ENCODE results near the gene KCTD21.

The KCTD21 gene

GRCh38 chr11:78161962-78162371 lies 26.5 kb downstream of the KCTD21 start:
- Histone ChIP-seq H3F3A (ENCODE audit: insufficient read depth, low read length) (no peaks in the 10 kb centered on the region), H2AFZ (ENCODE audit: low read length) (no peak overlapping the region), H3K4me3 (ENCODE audit: low read depth, low read length, poor library complexity, severe bottlenecking) (no peak overlapping the region), H3K9me2 (ENCODE audit: low read depth, low read length) (no peaks in the 10 kb centered on the region), H3K79me2 (ENCODE audit: insufficient read depth, low read length) (no peaks in the 10 kb centered on the region), H3K27me3 (ENCODE audit: insufficient read depth, low read length) (no peaks in the 10 kb centered on the region), H3K9ac (ENCODE audit: low read length) (no peak overlapping the region), H3K9me3 (ENCODE audit: low read length) (no peaks in the 10 kb centered on the region), H3K36me3 (ENCODE audit: insufficient read depth, low read length) (no peaks in the 10 kb centered on the region), H4K20me1 (ENCODE audit: insufficient read depth, low read length) (no peaks in the 10 kb centered on the region), H3K4me2 (ENCODE audit: low read length) (no peak overlapping the region), H3K4me1 (ENCODE audit: insufficient read depth, low read length, severe bottlenecking) (no peaks in the 10 kb centered on the region), H3K27ac (ENCODE audit: low read depth, low read length, poor library complexity, severe bottlenecking) (no peak overlapping the region)
- TF ChIP-seq EZH2 (IDR thresholded peaks at IDR 0.05; ENCODE audit: borderline replicate concordance, low read length) (no peak), CTCF (IDR thresholded peaks at IDR 0.05; ENCODE audit: low read length) (no peak)

DNA sequence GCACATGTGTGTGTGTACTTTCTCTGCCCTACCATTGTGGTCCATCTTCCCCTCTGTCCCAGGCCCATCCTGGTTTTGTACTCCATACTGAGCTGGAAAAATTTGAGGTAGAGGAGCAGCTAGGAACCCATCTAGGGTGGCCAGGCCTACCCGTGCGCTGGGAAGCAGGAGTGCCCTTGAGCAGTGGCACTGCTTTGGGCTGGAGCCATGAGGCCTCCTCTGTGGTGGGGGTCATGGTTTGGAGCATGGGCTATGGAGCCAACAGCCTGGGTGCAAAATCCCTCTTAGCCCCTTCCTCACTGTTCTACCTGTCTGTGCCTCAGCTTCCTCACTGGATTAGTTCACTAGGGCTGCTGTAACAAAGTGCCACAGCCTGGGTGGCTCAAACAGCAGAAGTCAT lies 27.1 kb downstream of the KCTD21 start:
- no peak overlapping the region for H2AFZ ChIP-seq (ENCODE audit: low read length)
- no peak overlapping the region for H3K4me2 ChIP-seq (ENCODE audit: low read length)
- no peaks in the 10 kb centered on the region for H3K27me3 ChIP-seq (ENCODE audit: insufficient read depth, low read length)
- no peak for TF ChIP-seq CTCF (IDR thresholded peaks at IDR 0.05; ENCODE audit: low read length)
- no peak for TF ChIP-seq EZH2 (IDR thresholded peaks at IDR 0.05; ENCODE audit: borderline replicate concordance, low read length)
- H3K4me3 ChIP-seq (ENCODE audit: low read depth, low read length, poor library complexity, severe bottlenecking), result no peak overlapping the region
- no peaks in the 10 kb centered on the region for H3K36me3 ChIP-seq (ENCODE audit: insufficient read depth, low read length)
- H3K4me1 ChIP-seq (ENCODE audit: insufficient read depth, low read length, severe bottlenecking), result no peaks in the 10 kb centered on the region
- H3K9me3 ChIP-seq (ENCODE audit: low read length), result no peaks in the 10 kb centered on the region
- H3F3A ChIP-seq (ENCODE audit: insufficient read depth, low read length), result no peaks in the 10 kb centered on the region
- H3K9ac ChIP-seq (ENCODE audit: low read length), result no peak overlapping the region
- no peak overlapping the region for H3K27ac ChIP-seq (ENCODE audit: low read depth, low read length, poor library complexity, severe bottlenecking)
- no peaks in the 10 kb centered on the region for H4K20me1 ChIP-seq (ENCODE audit: insufficient read depth, low read length)
- H3K79me2 ChIP-seq (ENCODE audit: insufficient read depth, low read length), result no peaks in the 10 kb centered on the region
- H3K9me2 ChIP-seq (ENCODE audit: low read depth, low read length), result no peaks in the 10 kb centered on the region

- Histone ChIP-seq H3K79me2 (ENCODE audit: insufficient read depth, low read length) (no peaks in the 10 kb centered on the region), H3K36me3 (ENCODE audit: insufficient read depth, low read length) (no peaks in the 10 kb centered on the region), H3F3A (ENCODE audit: insufficient read depth, low read length) (no peaks in the 10 kb centered on the region), H2AFZ (ENCODE audit: low read length) (no peak overlapping the region), H3K4me2 (ENCODE audit: low read length) (no peak overlapping the region), H4K20me1 (ENCODE audit: insufficient read depth, low read length) (no peaks in the 10 kb centered on the region), H3K9ac (ENCODE audit: low read length) (no peak overlapping the region), H3K27me3 (ENCODE audit: insufficient read depth, low read length) (no peaks in the 10 kb centered on the region), H3K27ac (ENCODE audit: low read depth, low read length, poor library complexity, severe bottlenecking) (no peak overlapping the region), H3K9me2 (ENCODE audit: low read depth, low read length) (no peaks in the 10 kb centered on the region), H3K9me3 (ENCODE audit: low read length) (no peaks in the 10 kb centered on the region), H3K4me1 (ENCODE audit: insufficient read depth, low read length, severe bottlenecking) (no peaks in the 10 kb centered on the region), H3K4me3 (ENCODE audit: low read depth, low read length, poor library complexity, severe bottlenecking) (no peak overlapping the region)
- TF ChIP-seq EZH2 (IDR thresholded peaks at IDR 0.05; ENCODE audit: borderline replicate concordance, low read length) (no peak), CTCF (IDR thresholded peaks at IDR 0.05; ENCODE audit: low read length) (no peak)
Observed at GRCh38 chr11:78160557-78160956, 27.9 kb downstream of the KCTD21 start.

All from OCI-LY1 (cell line).